Epithelial cell of proximal tubule (primary cell): ENCODE measurements around the gene DGAT2L6. TPM values are rescaled to one million over a fixed set of nuclear protein-coding genes. Genes with fewer than 3 reads are reported as not detected.

Experiments used
- DNase-seq: peaks from one replicate; pipeline ENCODE4 v3.0.0-alpha.2; 2011; ENCODE audit warnings: low read depth
- H3K4me3 ChIP-seq: 2 replicates; pipeline ENCODE4 v1.5.1; 2011; ENCODE audit warnings: low read depth, mild to moderate bottlenecking, low read length
- CTCF ChIP-seq: conservative IDR thresholded peaks from 2 replicates; pipeline ENCODE4 v1.5.1; 2012; ENCODE audit warnings: low read depth, mild to moderate bottlenecking, low read length
- total RNA-seq: library from RNA; depleted of rRNA; stranded (reverse); fragments of >200 nt; gene quantifications from 2 replicates; pipeline ENCODE4 v1.2.3, GENCODE V29; 2015

Gene DGAT2L6
- not detected in 2 replicates for total RNA-seq

- no peak for TF ChIP-seq CTCF
- no peak for DNase-seq
Measured at GRCh38 chrX:70176938-70177533, at the start of gene DGAT2L6. TSS of gene DGAT2L6 (plus strand) at chrX:70177483. CDS start at chrX:70177583, 100 bp downstream.

GRCh38 chrX:70128071-70128470, 49.2 kb upstream of the DGAT2L6 start:
- no peak for TF ChIP-seq CTCF
- no peak overlapping the region for H3K4me3 ChIP-seq

More at GRCh38 chrX:70176938-70177533, at the start of gene DGAT2L6:
- H3K4me3 ChIP-seq = no peak within 1 kb of the TSS

GRCh38 chrX:70129816-70130215, 47.5 kb upstream of the DGAT2L6 start:
- no peak for DNase-seq
- H3K4me3 ChIP-seq = no peak overlapping the region
- TF ChIP-seq CTCF = no peak

More at GRCh38 chrX:70128071-70128470, 49.2 kb upstream of the DGAT2L6 start:
- DNase-seq = no peak

- no peak for DNase-seq
- no peak for TF ChIP-seq CTCF
- H3K4me3 ChIP-seq = no peak overlapping the region
Measured at GRCh38 chrX:70132224-70132623, 45.1 kb upstream of the DGAT2L6 start.

GRCh38 chrX:70132877-70133302, 44.4 kb upstream of the DGAT2L6 start:
- DNase-seq = no peak
- no peak for TF ChIP-seq CTCF
- H3K4me3 ChIP-seq = peak overlapping the region; percentile 74

- DNase-seq = no peak
- peak; percentile 68 for TF ChIP-seq CTCF
- peak within 1 kb of the TSS; percentile 74 for H3K4me3 ChIP-seq
Measured at GRCh38 chrX:70133303-70134115, 43.8 kb upstream of the DGAT2L6 start, which contains the start of gene IGBP1. TSS of gene IGBP1 (plus strand) at chrX:70133447. CDS start at chrX:70133948, 501 bp downstream.
